Measurements from ENCODE around the gene FBXL16.
A peak's percentile ranks its signal among the peaks of the same experiment; 100 is the strongest.
"Not testable (repeated sequence)": the region's sequence is repeated elsewhere in the genome, so short reads cannot be mapped to it uniquely, and the experiment has no call there.

The FBXL16 gene

DNA sequence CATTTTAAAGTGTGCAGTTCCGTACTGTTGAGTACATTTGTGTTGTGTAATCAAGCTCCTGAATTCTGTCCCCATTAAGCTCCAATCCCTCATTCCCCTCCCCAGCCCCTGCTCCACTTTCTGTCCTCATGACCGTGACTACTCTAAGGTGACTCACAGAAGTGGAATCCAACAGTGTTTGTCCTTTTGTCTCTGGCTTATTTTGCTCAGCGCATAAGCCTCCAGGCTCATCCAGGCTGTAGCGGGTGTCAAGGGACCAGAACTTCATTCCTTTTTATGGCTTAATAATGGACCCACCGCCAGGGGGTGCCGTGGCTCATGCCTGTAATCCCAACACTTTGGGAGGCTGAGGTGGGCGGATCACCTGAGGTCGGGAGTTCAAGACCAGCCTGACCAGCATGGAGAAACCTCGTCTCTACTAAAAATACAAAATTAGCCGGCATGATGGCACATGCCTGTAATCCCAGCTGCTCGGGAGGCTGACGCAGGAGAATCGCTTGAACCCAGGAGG lies 7.2 kb upstream of the FBXL16 start:
- H3K4me3 Mint-ChIP-seq; H3K36me3 Mint-ChIP-seq (ENCODE audit: low read depth); H3K4me1 Mint-ChIP-seq (ENCODE audit: low read depth); H3K9me3 Mint-ChIP-seq; H3K27ac Mint-ChIP-seq: not testable (repeated sequence)
- H3K27me3 Mint-ChIP-seq (ENCODE audit: low read depth), result peaks cover 35% of the 10 kb centered on the region
- DNase-seq (ENCODE audit: low spot score), result peak; percentile 51

GRCh38 chr16:711548-712320 lies 6.1 kb upstream of the FBXL16 start:
- no peak overlapping the region for H3K4me3 Mint-ChIP-seq
- H3K9me3 Mint-ChIP-seq, result no peaks in the 10 kb centered on the region
- peaks cover 44% of the 10 kb centered on the region for H3K27me3 Mint-ChIP-seq (ENCODE audit: low read depth)
- peak; percentile 76 for DNase-seq (ENCODE audit: low spot score)
- no peaks in the 10 kb centered on the region for H3K36me3 Mint-ChIP-seq (ENCODE audit: low read depth)
- no peaks in the 10 kb centered on the region for H3K4me1 Mint-ChIP-seq (ENCODE audit: low read depth)
- H3K27ac Mint-ChIP-seq, result no peak overlapping the region

GRCh38 chr16:711084-711483 lies 5.5 kb upstream of the FBXL16 start:
- H3K36me3 Mint-ChIP-seq (ENCODE audit: low read depth), result no peaks in the 10 kb centered on the region
- H3K4me1 Mint-ChIP-seq (ENCODE audit: low read depth), result no peaks in the 10 kb centered on the region
- H3K27me3 Mint-ChIP-seq (ENCODE audit: low read depth), result peaks cover 46% of the 10 kb centered on the region
- DNase-seq (ENCODE audit: low spot score), result no peak
- no peaks in the 10 kb centered on the region for H3K9me3 Mint-ChIP-seq
- no peak overlapping the region for H3K27ac Mint-ChIP-seq
- H3K4me3 Mint-ChIP-seq, result no peak overlapping the region

GRCh38 chr16:710500-711075 lies 5.0 kb upstream of the FBXL16 start:
- no peaks in the 10 kb centered on the region for H3K36me3 Mint-ChIP-seq (ENCODE audit: low read depth)
- no peak overlapping the region for H3K4me3 Mint-ChIP-seq
- peaks cover 42% of the 10 kb centered on the region for H3K27me3 Mint-ChIP-seq (ENCODE audit: low read depth)
- no peaks in the 10 kb centered on the region for H3K4me1 Mint-ChIP-seq (ENCODE audit: low read depth)
- H3K27ac Mint-ChIP-seq, result no peak overlapping the region
- H3K9me3 Mint-ChIP-seq, result no peaks in the 10 kb centered on the region
- DNase-seq (ENCODE audit: low spot score), result no peak

- DNase-seq (ENCODE audit: low spot score), result no peak
- Mint-ChIP-seq H3K9me3 (no peaks in the 10 kb centered on the region), H3K4me3 (no peak overlapping the region), H3K36me3 (ENCODE audit: low read depth) (no peaks in the 10 kb centered on the region), H3K27ac (no peak overlapping the region), H3K27me3 (ENCODE audit: low read depth) (peaks cover 42% of the 10 kb centered on the region), H3K4me1 (ENCODE audit: low read depth) (no peaks in the 10 kb centered on the region)
These were observed 4.2 kb upstream of the FBXL16 start for GRCh38 chr16:709566-710499.

DNA sequence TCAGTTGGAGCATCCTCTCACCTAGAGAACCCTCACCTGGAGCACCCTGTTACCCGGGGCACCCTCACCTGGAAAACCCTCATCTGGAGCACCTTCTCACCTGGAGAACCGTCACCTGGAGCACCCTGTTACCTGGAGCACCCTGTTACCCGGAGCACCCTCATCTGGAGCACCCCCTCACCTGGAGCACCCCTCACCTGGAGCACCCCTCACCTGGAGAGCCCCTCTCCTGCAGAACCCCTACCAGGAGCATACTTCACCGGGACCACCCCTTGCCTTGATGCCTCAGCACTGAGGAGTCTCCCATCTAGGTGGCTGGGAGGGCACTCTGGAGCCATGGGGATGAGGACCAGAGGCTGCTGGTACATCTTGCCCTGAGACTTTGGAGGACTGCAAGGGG lies 3.4 kb upstream of the FBXL16 start:
- Mint-ChIP-seq H3K36me3 (ENCODE audit: low read depth) (no peaks in the 10 kb centered on the region), H3K4me3 (no peak overlapping the region), H3K27me3 (ENCODE audit: low read depth) (peaks cover 45% of the 10 kb centered on the region), H3K4me1 (ENCODE audit: low read depth) (no peaks in the 10 kb centered on the region), H3K9me3 (no peaks in the 10 kb centered on the region), H3K27ac (no peak overlapping the region)
- DNase-seq (ENCODE audit: low spot score), result no peak

DNA sequence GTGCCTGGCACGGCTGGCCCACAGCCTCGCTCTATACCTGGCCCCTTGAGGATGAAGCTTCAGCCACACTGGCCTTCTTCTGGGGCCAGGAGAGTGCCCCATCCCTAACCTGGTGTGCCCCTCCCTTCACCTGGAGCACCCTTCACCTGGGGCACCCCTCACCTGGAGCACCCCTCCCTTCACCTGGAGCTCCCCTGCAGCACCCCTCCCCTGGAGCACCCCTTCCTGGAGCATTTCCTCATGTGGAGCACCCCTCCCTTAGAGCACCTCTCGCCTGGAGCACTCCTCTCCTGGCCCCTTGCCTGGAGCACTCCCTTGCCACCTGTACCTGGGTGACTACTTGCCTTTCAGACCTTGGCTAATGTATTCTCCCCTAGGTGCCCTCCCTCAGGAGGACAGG lies 2.4 kb upstream of the FBXL16 start:
- Mint-ChIP-seq H3K27me3 (ENCODE audit: low read depth) (peaks cover 48% of the 10 kb centered on the region), H3K36me3 (ENCODE audit: low read depth) (no peaks in the 10 kb centered on the region), H3K4me3 (no peak overlapping the region), H3K4me1 (ENCODE audit: low read depth) (no peaks in the 10 kb centered on the region), H3K27ac (peak overlapping the region; percentile 45), H3K9me3 (no peaks in the 10 kb centered on the region)
- DNase-seq (ENCODE audit: low spot score), result no peak

DNA sequence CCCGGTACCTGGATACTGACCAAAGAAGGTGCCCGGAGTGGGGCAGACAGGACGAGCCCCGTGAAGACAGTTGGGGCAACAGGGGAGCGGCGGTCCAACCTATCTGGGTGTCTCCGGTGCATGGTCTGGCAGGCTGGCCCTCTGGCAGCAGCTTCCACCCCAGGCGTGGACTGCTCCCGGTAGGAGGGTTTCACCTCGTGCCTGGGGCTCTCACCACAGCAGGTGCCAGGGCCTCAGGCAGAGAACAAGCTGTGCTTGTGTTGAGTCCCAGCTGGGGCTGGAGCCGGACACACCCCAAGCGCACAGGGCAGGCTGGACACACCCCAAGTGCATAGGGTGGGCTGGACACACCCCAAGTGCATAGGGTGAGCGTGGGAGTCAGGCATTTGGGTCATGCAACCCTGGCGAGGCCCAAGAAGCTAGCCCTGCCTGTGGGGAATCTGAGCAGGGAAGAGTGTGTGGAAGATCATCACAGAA lies 1.5 kb upstream of the FBXL16 start:
- Mint-ChIP-seq H3K27me3 (ENCODE audit: low read depth) (peaks cover 52% of the 10 kb centered on the region), H3K9me3 (no peaks in the 10 kb centered on the region), H3K4me3 (no peak overlapping the region), H3K4me1 (ENCODE audit: low read depth) (no peaks in the 10 kb centered on the region), H3K27ac (no peak overlapping the region), H3K36me3 (ENCODE audit: low read depth) (no peaks in the 10 kb centered on the region)
- DNase-seq (ENCODE audit: low spot score), result no peak

- H3K36me3 Mint-ChIP-seq (ENCODE audit: low read depth), result no peaks in the 10 kb centered on the region
- DNase-seq (ENCODE audit: low spot score), result no peak
- no peak overlapping the region for H3K4me3 Mint-ChIP-seq
- H3K27me3 Mint-ChIP-seq (ENCODE audit: low read depth), result peaks cover 56% of the 10 kb centered on the region
- no peaks in the 10 kb centered on the region for H3K9me3 Mint-ChIP-seq
- H3K4me1 Mint-ChIP-seq (ENCODE audit: low read depth), result no peaks in the 10 kb centered on the region
- no peak overlapping the region for H3K27ac Mint-ChIP-seq
These were observed 824 bp upstream of the FBXL16 start for GRCh38 chr16:706189-707061.

DNA sequence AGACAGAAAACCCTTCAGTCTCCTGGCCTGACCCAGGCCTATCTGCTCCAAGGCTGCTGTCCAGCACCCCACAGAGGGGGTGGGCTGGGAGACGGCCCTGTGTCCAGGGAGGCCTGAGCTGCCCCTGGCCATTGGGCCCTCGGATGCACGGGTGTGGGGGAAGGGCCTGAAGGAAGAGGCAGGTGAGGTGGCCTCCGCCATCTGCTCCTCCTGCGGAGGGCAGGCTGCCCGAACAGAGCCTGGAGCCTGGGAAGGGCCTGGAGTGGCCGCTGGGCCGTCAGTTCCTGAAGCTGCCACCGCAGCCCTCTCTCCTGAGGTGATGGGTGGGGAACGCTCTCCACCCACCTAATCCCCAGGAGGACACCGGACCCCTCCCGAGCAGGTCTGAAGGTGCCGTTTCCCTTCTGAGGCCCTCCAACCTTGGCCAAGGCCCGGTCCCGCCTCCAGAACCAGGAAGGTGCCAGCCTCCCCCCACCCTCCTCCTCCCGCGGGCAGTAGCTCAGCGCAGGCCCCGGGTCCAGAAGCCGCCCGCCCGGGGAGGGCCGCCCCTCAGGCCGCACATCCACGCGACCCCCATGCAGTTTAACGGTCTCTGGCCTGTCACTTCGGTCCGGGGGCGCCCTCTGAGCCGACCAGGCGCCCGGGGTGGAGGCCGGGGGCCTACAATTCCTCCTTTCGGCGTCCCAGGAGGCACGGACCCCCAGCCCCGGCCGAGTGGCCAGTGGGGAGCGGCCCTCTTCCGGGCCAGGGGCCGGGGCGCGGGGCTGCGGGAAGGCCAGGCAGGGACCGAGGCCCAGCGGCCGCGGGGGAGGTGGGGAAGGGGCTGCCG lies 835 bp downstream of the FBXL16 start:
- Mint-ChIP-seq H3K4me3 (peak overlapping the region; percentile 24), H3K27me3 (ENCODE audit: low read depth) (peaks cover 58% of the 10 kb centered on the region), H3K4me1 (ENCODE audit: low read depth) (no peaks in the 10 kb centered on the region), H3K27ac (no peak overlapping the region), H3K36me3 (ENCODE audit: low read depth) (no peaks in the 10 kb centered on the region), H3K9me3 (no peaks in the 10 kb centered on the region)
- DNase-seq (ENCODE audit: low spot score), result no peak

GRCh38 chr16:704047-704446 lies 1.6 kb downstream of the FBXL16 start:
- Mint-ChIP-seq H3K27ac (no peak overlapping the region), H3K9me3 (no peaks in the 10 kb centered on the region), H3K36me3 (ENCODE audit: low read depth) (no peaks in the 10 kb centered on the region), H3K4me1 (ENCODE audit: low read depth) (no peaks in the 10 kb centered on the region), H3K27me3 (ENCODE audit: low read depth) (peaks cover 52% of the 10 kb centered on the region), H3K4me3 (no peak overlapping the region)
- DNase-seq (ENCODE audit: low spot score), result no peak

GRCh38 chr16:703406-703805 lies 2.2 kb downstream of the FBXL16 start:
- Mint-ChIP-seq H3K27me3 (ENCODE audit: low read depth) (peaks cover 46% of the 10 kb centered on the region), H3K4me3 (no peak overlapping the region), H3K27ac (no peak overlapping the region), H3K9me3 (no peaks in the 10 kb centered on the region), H3K36me3 (ENCODE audit: low read depth) (no peaks in the 10 kb centered on the region), H3K4me1 (ENCODE audit: low read depth) (no peaks in the 10 kb centered on the region)
- DNase-seq (ENCODE audit: low spot score), result no peak
